Metanephros (tissue), 2 donors: Measurements from ENCODE around the gene POTED. TPM values are rescaled to one million over a fixed set of nuclear protein-coding genes. Genes with fewer than 3 reads are reported as not detected.

Experiments used
- small RNA-seq: library from RNA; depleted of rRNA; stranded (forward); fragments of <200 nt; gene quantifications from one replicate; pipeline ENCODE3, GENCODE V24; 2014; ENCODE audit warnings: low replicate concordance
- total RNA-seq: library from RNA; depleted of rRNA; stranded (reverse); fragments of >200 nt; gene quantifications from one replicate; pipeline ENCODE4 v1.2.3, GENCODE V29; 2014

The POTED gene
- total RNA-seq, result not detected

DNA sequence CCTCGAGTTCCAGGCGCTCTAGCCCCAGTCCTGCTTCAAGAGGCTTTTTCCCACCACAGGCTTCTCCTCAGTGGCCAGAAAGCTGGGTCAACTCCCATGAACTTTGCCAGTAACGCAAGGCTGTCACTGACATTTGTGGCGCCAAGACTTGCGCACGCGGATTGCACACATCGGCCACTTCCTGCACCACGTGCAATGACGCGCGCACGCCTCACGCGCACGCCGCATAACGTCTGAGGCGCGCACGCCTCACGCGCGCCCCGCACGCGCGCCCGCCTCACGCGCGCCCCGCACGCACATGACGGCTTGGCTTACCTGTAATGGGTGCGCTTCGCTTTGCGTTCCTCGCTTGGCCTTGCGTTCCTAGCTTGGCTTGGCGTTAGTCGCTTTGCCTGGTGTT, at the start of gene POTED:
Gene POTED (plus strand): TSS at position 301 of the 400 bp plus-strand sequence. CDS start 452 bp downstream, outside the sequence.

Small RNAs within 50 kb of the gene (small RNA-seq; reads per million reads assigned to genes)
- not detected for gene AL050303.3
- not detected for gene MIR3118-1
- gene RNU6-286P, result not detected
